K562 (cell line): ENCODE measurements around the gene RSPH9. TPM values are rescaled to one million over a fixed set of nuclear protein-coding genes. Genes with fewer than 3 reads are reported as not detected.
A peak's percentile ranks its signal among the peaks of the same experiment; 100 is the strongest.

Experiments
- ATF4 ChIP-seq: fragments of 450-650 bp; formaldehyde crosslinking; IDR thresholded peaks from 2 replicates; pipeline ENCODE4 v1.4.0; 2022; ENCODE audit warnings: mild to moderate bottlenecking, moderate library complexity
- ETV1 ChIP-seq: fragments of 450-650 bp; conservative IDR thresholded peaks from 2 replicates; pipeline ENCODE4 v1.6.1; 2016; ENCODE audit warnings: missing genetic modification characterization, control low read depth, low read depth, missing compliant biosample characterization
- ID3 ChIP-seq, 2 experiments: fragments of 250-450 bp in 1 of 2; fragments of 450-650 bp in 1 of 2; sonication (Bioruptor Pico) in 1 of 2; IDR thresholded peaks; 2 replicates each; pipeline versions ENCODE4 v1.6.1 to v1.8.0; 2016 to 2021; ENCODE audit warnings: mild to moderate bottlenecking in 2 of 2, moderate library complexity in 2 of 2, missing compliant biosample characterization in 1 of 2, missing genetic modification characterization in 1 of 2
- MYC ChIP-seq, 2 experiments: fragments of 250-450 bp in 1 of 2; sonication (Bioruptor Pico) in 1 of 2; IDR thresholded peaks; 2 replicates each; pipeline versions ENCODE4 v1.5.1 to v1.6.1; 2012 to 2021; ENCODE audit warnings: low read depth in 2 of 2, borderline replicate concordance in 1 of 2, improper control_type of control experiment in 1 of 2, low read length in 1 of 2, mild to moderate bottlenecking in 1 of 2, moderate library complexity in 1 of 2
- MYNN ChIP-seq, 2 experiments: sonication (generic); formaldehyde crosslinking in 1 of 2; IDR thresholded peaks; 2 replicates each; pipeline versions ENCODE4 v1.5.0 to v1.6.1; 2016 to 2020; ENCODE audit warnings: antibody characterized with exemption in 1 of 2, missing genetic modification reagents in 1 of 2
- NCOA4 ChIP-seq: fragments of 450-650 bp; IDR thresholded peaks from 2 replicates; pipeline ENCODE4 v1.6.1; 2018; ENCODE audit warnings: mild to moderate bottlenecking; ENCODE audit not compliant: partially characterized antibody
- NUFIP1 ChIP-seq: fragments of 450-650 bp; IDR thresholded peaks from 2 replicates; pipeline ENCODE4 v1.6.1; 2018; ENCODE audit not compliant: partially characterized antibody
- POLR3G ChIP-seq: IDR thresholded peaks from 2 replicates; pipeline ENCODE4 v1.6.1; 2011; ENCODE audit not compliant: insufficient read length, insufficient replicate concordance; ENCODE audit errors: extremely low read depth
- PRPF4 ChIP-seq: fragments of 200-400 bp; formaldehyde crosslinking; IDR thresholded peaks from one replicate; pipeline ENCODE4 v1.6.1; 2017; ENCODE audit warnings: low read length, low read depth, mild to moderate bottlenecking; ENCODE audit not compliant: insufficient read depth, poor library complexity, severe bottlenecking
- PTBP1 ChIP-seq: fragments of 200-400 bp; formaldehyde crosslinking; IDR thresholded peaks from 2 replicates; pipeline ENCODE4 v1.6.1; 2017; ENCODE audit warnings: low read depth, low read length
- RBM34 ChIP-seq: fragments of 200-400 bp; formaldehyde crosslinking; IDR thresholded peaks from 2 replicates; pipeline ENCODE4 v1.6.1; 2018; ENCODE audit warnings: low read length, borderline replicate concordance; ENCODE audit not compliant: insufficient read depth
- RCOR1 ChIP-seq, 2 experiments: IDR thresholded peaks; 2 replicates each; pipeline ENCODE4 v1.6.1; 2012; ENCODE audit warnings: low read depth in 2 of 2, low read length in 2 of 2, borderline replicate concordance in 1 of 2, improper control_type of control experiment in 1 of 2
- SNRNP70 ChIP-seq: fragments of 200-400 bp; formaldehyde crosslinking; optimal IDR thresholded peaks from 2 replicates; pipeline ENCODE3; 2017; ENCODE audit warnings: low read depth, low read length
- SPI1 ChIP-seq: IDR thresholded peaks from 2 replicates; pipeline ENCODE4 v1.6.1; 2011; ENCODE audit warnings: low read depth, low read length, control low read depth, borderline replicate concordance
- STAG1 ChIP-seq: sonication (generic); formaldehyde crosslinking; IDR thresholded peaks from 2 replicates; pipeline ENCODE4 v1.5.0; 2020; ENCODE audit warnings: missing genetic modification reagents, borderline replicate concordance
- STAT5A ChIP-seq: IDR thresholded peaks from 2 replicates; pipeline ENCODE4 v1.6.1; 2012; ENCODE audit warnings: low read length, inconsistent platforms, borderline replicate concordance
- THAP12 ChIP-seq: fragments of 250-450 bp; sonication (Bioruptor Pico); IDR thresholded peaks from 2 replicates; pipeline ENCODE4 v1.9.0; 2021; ENCODE audit warnings: mild to moderate bottlenecking, inconsistent platforms
- ZNF217 ChIP-seq: sonication (generic); formaldehyde crosslinking; IDR thresholded peaks from 2 replicates; pipeline ENCODE4 v1.8.0; 2022; ENCODE audit warnings: mild to moderate bottlenecking, missing genetic modification reagents
- ZNF311 ChIP-seq: fragments of 250-450 bp; sonication (Bioruptor Pico); IDR thresholded peaks from 2 replicates; pipeline ENCODE4 v1.4.0; 2020; ENCODE audit warnings: mild to moderate bottlenecking, moderate library complexity
- polyA plus RNA-seq, 8 experiments: library from polyadenylated mRNA; depleted of rRNA in 4 of 8; stranded (reverse) in 5 of 8; unstranded in 3 of 8; fragments of >200 nt; fragmentation: Nextera tagmentation in 2 of 8; fragmentation: Illumina TruSeq in 1 of 8; extraction: Ambion mirVana in 2 of 8; extraction: Trizol in 1 of 8; gene quantifications; 2 replicates each; pipeline versions ENCODE4 v1.2.1 to v1.2.3, GENCODE V29; 2011 to 2014; ENCODE audit warnings: inconsistent platforms in 1 of 8, missing spikeins in 1 of 8
- total RNA-seq, 7 experiments: library from RNA; depleted of rRNA in 6 of 7; stranded (reverse); fragments of >200 nt in 6 of 7; fragmentation: Illumina TruSeq in 2 of 7; extraction: Trizol in 2 of 7; gene quantifications; 2 replicates each; pipeline versions ENCODE4 v1.2.1 to v1.2.3, GENCODE V29; 2011 to 2021; ENCODE audit warnings: low replicate concordance in 1 of 7
- TF ChIP-seq, protein P1 (sequence below): sonication (generic); IDR thresholded peaks from 2 replicates; pipeline ENCODE4 v1.6.1; 2016

RSPH9 gene
- total and polyA plus RNA-seq, 9 of the 15 experiments (the other 6 are each of a cell fraction or from before 2014, with no cell fraction given), result 0.05 to 0.60 (median 0.39) TPM; not detected in 6

DNA sequence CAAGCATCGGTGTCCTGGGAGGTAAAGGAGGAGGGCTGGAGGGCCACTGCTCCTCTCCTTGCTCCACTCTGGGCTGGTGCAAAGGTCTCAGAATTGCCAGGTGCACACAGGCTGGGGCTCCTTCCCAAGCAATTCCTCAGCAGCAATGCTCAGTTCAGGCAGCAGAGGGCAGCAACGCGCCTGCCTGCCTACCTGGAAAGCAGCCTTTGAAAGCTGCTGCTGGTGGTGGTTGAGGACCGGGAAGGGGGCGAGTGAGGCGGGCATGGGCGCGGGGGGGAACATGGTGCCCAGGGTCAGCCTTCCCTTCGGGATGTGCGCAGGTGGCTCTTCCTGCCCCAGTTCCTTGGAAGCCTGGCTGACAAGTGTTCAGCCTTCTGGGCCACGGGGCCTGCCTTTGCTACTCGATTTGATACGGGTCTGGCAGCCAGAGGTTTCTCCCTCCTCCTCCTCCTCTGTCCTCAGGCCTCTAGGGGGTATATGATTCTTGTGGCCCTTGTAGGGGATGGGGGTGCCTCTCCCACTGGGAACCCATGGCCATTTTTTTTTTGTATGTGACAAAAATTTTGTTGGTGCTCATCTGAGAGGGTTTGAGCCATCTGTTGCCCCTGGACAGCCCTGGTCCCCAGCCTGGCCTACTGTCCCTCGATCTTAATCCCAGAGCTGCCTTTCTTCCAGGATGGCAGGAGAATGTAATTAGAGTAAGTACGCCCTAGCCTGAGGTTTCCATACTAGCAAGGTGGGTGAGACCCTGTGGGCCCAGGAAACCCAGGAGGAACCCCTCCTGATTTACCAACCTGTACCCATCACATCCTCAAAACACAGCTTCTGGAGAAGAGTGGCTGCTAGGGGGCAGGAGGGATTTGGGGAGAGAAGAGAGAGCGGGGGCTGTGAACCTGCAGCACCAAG is 22.7 kb downstream of the RSPH9 start (continued):
- TF ChIP-seq MYC (IDR thresholded peaks at IDR 0.05; ENCODE audit: low read depth, low read length), result no peak
- TF ChIP-seq MYC (CRISPR knock-in tag; IDR thresholded peaks at IDR 0.05; ENCODE audit: borderline replicate concordance, low read depth), result no peak
- no peak for TF ChIP-seq ID3 (CRISPR knock-in tag; IDR thresholded peaks at IDR 0.05)
- TF ChIP-seq ID3 (tag; IDR thresholded peaks at IDR 0.05), result 0 out of 2 replicates have a peak, but pooled peaks have one; percentile 31
- TF ChIP-seq PRPF4, result no peak
- peak; percentile 88 for TF ChIP-seq MYNN (IDR thresholded peaks at IDR 0.05)
- no peak for TF ChIP-seq MYNN (CRISPR knock-in tag; IDR thresholded peaks at IDR 0.05)
- TF ChIP-seq SPI1, result no peak
- no peak for TF ChIP-seq SNRNP70
- no peak for TF ChIP-seq STAT5A
- no peak for TF ChIP-seq NCOA4
- peak; percentile 92 for TF ChIP-seq STAG1 (CRISPR knock-in tag)
- TF ChIP-seq PTBP1, result no peak
- no peak for TF ChIP-seq ZNF311 (CRISPR knock-in tag)
- TF ChIP-seq RBM34, result no peak
- no peak for TF ChIP-seq ZNF217 (CRISPR knock-in tag)
- no peak for TF ChIP-seq POLR3G
- TF ChIP-seq NUFIP1, result no peak
- TF ChIP-seq, protein P1, sequence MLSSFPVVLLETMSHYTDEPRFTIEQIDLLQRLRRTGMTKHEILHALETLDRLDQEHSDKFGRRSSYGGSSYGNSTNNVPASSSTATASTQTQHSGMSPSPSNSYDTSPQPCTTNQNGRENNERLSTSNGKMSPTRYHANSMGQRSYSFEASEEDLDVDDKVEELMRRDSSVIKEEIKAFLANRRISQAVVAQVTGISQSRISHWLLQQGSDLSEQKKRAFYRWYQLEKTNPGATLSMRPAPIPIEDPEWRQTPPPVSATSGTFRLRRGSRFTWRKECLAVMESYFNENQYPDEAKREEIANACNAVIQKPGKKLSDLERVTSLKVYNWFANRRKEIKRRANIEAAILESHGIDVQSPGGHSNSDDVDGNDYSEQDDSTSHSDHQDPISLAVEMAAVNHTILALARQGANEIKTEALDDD, result no peak
- 0 out of 2 replicates have a peak, but pooled peaks have one; percentile 70 for TF ChIP-seq THAP12 (CRISPR knock-in tag)
- TF ChIP-seq ETV1 (tag), result no peak
- peak; percentile 62 for TF ChIP-seq ATF4 (CRISPR knock-in tag)
- peak in 1 of 2 experiments; percentile 67; a peak in 2 of 4 replicates for TF ChIP-seq RCOR1 (IDR thresholded peaks at IDR 0.05; ENCODE audit: borderline replicate concordance in 1 of 2, low read depth in 2 of 2, low read length in 2 of 2)
